Kidney tubule cell (primary cell): ENCODE measurements around the gene TRPV3.
"Not testable (repeated sequence)": the region's sequence is repeated elsewhere in the genome, so short reads cannot be mapped to it uniquely, and the experiment has no call there.

Experiments used
- DNase-seq: peaks from one replicate; pipeline ENCODE4 v3.0.0-alpha.2; 2018; ENCODE audit warnings: low spot score

The TRPV3 gene

GRCh38 chr17:3557768-3558583 is at the start of gene TRPV3:
TSS of gene TRPV3 (minus strand) at chr17:3557812. CDS start at chr17:3554850, 2,962 bp downstream.
- peak; percentile 77 for DNase-seq

GRCh38 chr17:3603870-3604259 is 46.3 kb upstream of the TRPV3 start:
- no peak for DNase-seq

- DNase-seq = peak; percentile 64
These were observed 45.7 kb upstream of the TRPV3 start for GRCh38 chr17:3603119-3603869.

- peak; percentile 9 for DNase-seq
These were observed 44.9 kb upstream of the TRPV3 start for GRCh38 chr17:3602499-3602898.

GRCh38 chr17:3600529-3601205 is 43.1 kb upstream of the TRPV3 start:
- DNase-seq = no peak

GRCh38 chr17:3598078-3598477 is 40.5 kb upstream of the TRPV3 start:
- no peak for DNase-seq

GRCh38 chr17:3596804-3597464 is 39.3 kb upstream of the TRPV3 start:
- no peak for DNase-seq

GRCh38 chr17:3594976-3595375 is 37.4 kb upstream of the TRPV3 start:
- no peak for DNase-seq

- peak; percentile 46 for DNase-seq
These were observed 36.6 kb upstream of the TRPV3 start for GRCh38 chr17:3594051-3594800.

- no peak for DNase-seq
These were observed 35.8 kb upstream of the TRPV3 start for GRCh38 chr17:3593384-3593783.

- DNase-seq = no peak
These were observed 34.7 kb upstream of the TRPV3 start for GRCh38 chr17:3592216-3592860.

- no peak for DNase-seq
These were observed 33.2 kb upstream of the TRPV3 start for GRCh38 chr17:3590768-3591167.

- DNase-seq = no peak
These were observed 32.6 kb upstream of the TRPV3 start for GRCh38 chr17:3590231-3590630.

- no peak for DNase-seq
These were observed 32.2 kb upstream of the TRPV3 start for GRCh38 chr17:3589784-3590183.

GRCh38 chr17:3585826-3586225 is 28.2 kb upstream of the TRPV3 start:
- no peak for DNase-seq

- no peak for DNase-seq
These were observed 25.8 kb upstream of the TRPV3 start for GRCh38 chr17:3583456-3583855.

GRCh38 chr17:3582915-3583314 is 25.3 kb upstream of the TRPV3 start:
- no peak for DNase-seq

- DNase-seq = not testable (repeated sequence)
These were observed 21.1 kb upstream of the TRPV3 start for GRCh38 chr17:3578667-3579066.

- no peak for DNase-seq
These were observed 19.4 kb upstream of the TRPV3 start for GRCh38 chr17:3576970-3577369.

- DNase-seq = peak; percentile 56
These were observed 17.9 kb upstream of the TRPV3 start for GRCh38 chr17:3575511-3575910.

GRCh38 chr17:3574231-3574630 is 16.6 kb upstream of the TRPV3 start:
- DNase-seq = no peak
